ENCODE measurements around the gene TMUB1.

DNA sequence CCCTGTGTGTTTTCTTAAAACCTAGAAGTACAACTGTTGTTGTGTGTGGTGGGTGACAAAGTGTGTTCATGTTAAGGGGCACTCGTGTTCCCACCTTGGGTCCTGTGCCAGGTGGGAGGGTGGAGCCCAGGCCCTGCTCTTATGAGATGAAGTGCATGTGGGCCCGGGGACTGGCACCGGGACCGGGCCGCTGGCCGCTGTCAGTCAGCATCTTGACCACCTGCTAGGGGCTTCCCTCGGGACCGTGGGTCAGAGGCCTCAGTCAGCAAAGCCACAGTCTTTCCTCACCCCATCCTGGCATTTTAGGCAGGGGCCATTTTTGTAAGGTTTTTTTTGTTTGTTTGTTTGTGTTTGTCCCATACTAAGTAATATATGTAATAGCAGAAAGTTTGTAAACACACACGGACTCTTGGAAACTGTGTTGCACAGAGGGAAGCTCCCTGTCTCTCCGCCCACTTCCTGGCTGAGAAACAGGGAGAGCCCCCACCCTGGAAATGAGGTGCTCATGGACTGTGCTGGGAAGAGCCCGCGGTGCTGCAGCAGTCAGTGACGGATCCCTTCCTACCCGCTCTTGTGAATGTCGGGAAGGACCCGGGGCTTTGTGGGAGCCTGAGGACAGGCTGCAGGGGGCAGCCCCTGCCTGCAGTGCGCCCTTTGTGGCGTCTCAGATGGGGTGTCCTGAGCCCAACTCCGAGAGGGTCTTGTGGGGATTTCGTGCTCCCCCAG is 16.4 kb upstream of the TMUB1 start:
- TF ChIP-seq, protein P1, sequence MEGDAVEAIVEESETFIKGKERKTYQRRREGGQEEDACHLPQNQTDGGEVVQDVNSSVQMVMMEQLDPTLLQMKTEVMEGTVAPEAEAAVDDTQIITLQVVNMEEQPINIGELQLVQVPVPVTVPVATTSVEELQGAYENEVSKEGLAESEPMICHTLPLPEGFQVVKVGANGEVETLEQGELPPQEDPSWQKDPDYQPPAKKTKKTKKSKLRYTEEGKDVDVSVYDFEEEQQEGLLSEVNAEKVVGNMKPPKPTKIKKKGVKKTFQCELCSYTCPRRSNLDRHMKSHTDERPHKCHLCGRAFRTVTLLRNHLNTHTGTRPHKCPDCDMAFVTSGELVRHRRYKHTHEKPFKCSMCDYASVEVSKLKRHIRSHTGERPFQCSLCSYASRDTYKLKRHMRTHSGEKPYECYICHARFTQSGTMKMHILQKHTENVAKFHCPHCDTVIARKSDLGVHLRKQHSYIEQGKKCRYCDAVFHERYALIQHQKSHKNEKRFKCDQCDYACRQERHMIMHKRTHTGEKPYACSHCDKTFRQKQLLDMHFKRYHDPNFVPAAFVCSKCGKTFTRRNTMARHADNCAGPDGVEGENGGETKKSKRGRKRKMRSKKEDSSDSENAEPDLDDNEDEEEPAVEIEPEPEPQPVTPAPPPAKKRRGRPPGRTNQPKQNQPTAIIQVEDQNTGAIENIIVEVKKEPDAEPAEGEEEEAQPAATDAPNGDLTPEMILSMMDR (IDR thresholded peaks at IDR 0.05) = no peak
- TF ChIP-seq POLR2A (IDR thresholded peaks at IDR 0.05) = no peak

Measured in heart left ventricle (tissue), 13 donors.